ENCODE data around the gene NUDCD3. TPM values are rescaled to one million over a fixed set of nuclear protein-coding genes. Genes with fewer than 3 reads are reported as not detected.

The NUDCD3 gene
- total RNA-seq, 1 donor from 2014 or later, result 86.8 TPM

GRCh38 chr7:44470628-44471245 is 19.7 kb downstream of the NUDCD3 start:
- Histone ChIP-seq H3K27ac (ENCODE audit: low read depth, low read length) (no peak overlapping the region), H3K79me2 (ENCODE audit: insufficient read depth, low read length) (peaks cover 65% of the 10 kb centered on the region), H3K4me2 (ENCODE audit: low read length) (no peak overlapping the region), H3K4me1 (ENCODE audit: insufficient read depth, low read length) (peaks cover 34% of the 10 kb centered on the region), H3K9ac (ENCODE audit: low read length) (no peak overlapping the region), H3K36me3 (ENCODE audit: insufficient read depth, low read length) (peaks cover 7% of the 10 kb centered on the region), H3K27me3 (ENCODE audit: insufficient read depth, low read length) (no peaks in the 10 kb centered on the region), H2AFZ (ENCODE audit: low read depth, low read length) (no peak overlapping the region), H3K4me3 (ENCODE audit: insufficient read depth, low read depth, low read length) (no peak overlapping the region), H3K9me3 (ENCODE audit: insufficient read depth, low read depth, low read length) (no peaks in the 10 kb centered on the region), H4K20me1 (ENCODE audit: insufficient read depth, low read length) (peaks cover 78% of the 10 kb centered on the region)
- H3K4me1 Mint-ChIP-seq (ENCODE audit: low read depth, unreplicated experiment), result peaks cover 46% of the 10 kb centered on the region
- DNase-seq (ENCODE audit: low read depth), result no peak
- no peaks in the 10 kb centered on the region for H3K9me3 Mint-ChIP-seq (ENCODE audit: unreplicated experiment)
- no peak overlapping the region for H3K4me3 Mint-ChIP-seq (ENCODE audit: unreplicated experiment)
- H3K27me3 Mint-ChIP-seq (ENCODE audit: low read depth, unreplicated experiment), result no peaks in the 10 kb centered on the region
- FAIRE-seq, result no peak
- TF ChIP-seq, protein P1, sequence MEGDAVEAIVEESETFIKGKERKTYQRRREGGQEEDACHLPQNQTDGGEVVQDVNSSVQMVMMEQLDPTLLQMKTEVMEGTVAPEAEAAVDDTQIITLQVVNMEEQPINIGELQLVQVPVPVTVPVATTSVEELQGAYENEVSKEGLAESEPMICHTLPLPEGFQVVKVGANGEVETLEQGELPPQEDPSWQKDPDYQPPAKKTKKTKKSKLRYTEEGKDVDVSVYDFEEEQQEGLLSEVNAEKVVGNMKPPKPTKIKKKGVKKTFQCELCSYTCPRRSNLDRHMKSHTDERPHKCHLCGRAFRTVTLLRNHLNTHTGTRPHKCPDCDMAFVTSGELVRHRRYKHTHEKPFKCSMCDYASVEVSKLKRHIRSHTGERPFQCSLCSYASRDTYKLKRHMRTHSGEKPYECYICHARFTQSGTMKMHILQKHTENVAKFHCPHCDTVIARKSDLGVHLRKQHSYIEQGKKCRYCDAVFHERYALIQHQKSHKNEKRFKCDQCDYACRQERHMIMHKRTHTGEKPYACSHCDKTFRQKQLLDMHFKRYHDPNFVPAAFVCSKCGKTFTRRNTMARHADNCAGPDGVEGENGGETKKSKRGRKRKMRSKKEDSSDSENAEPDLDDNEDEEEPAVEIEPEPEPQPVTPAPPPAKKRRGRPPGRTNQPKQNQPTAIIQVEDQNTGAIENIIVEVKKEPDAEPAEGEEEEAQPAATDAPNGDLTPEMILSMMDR (IDR thresholded peaks at IDR 0.05; ENCODE audit: insufficient read depth, low read depth, low read length), result no peak
- no peak for TF ChIP-seq EZH2 (IDR thresholded peaks at IDR 0.05; ENCODE audit: insufficient read depth, low read length)
- peak overlapping the region; percentile 77 for H3K27ac Mint-ChIP-seq (ENCODE audit: unreplicated experiment)
- peaks cover 22% of the 10 kb centered on the region for H3K36me3 Mint-ChIP-seq (ENCODE audit: low read depth, unreplicated experiment)

- H3K4me1 Mint-ChIP-seq (ENCODE audit: low read depth, unreplicated experiment), result peaks cover 49% of the 10 kb centered on the region
- H3K27ac Mint-ChIP-seq (ENCODE audit: unreplicated experiment), result peak overlapping the region; percentile 77
- no peak for TF ChIP-seq EZH2 (IDR thresholded peaks at IDR 0.05; ENCODE audit: insufficient read depth, low read length)
- TF ChIP-seq, protein P1 (IDR thresholded peaks at IDR 0.05; ENCODE audit: insufficient read depth, low read depth, low read length), result no peak
- peaks cover 22% of the 10 kb centered on the region for H3K36me3 Mint-ChIP-seq (ENCODE audit: low read depth, unreplicated experiment)
- Histone ChIP-seq H3K27me3 (ENCODE audit: insufficient read depth, low read length) (no peaks in the 10 kb centered on the region), H3K4me3 (ENCODE audit: insufficient read depth, low read depth, low read length) (no peak overlapping the region), H3K9ac (ENCODE audit: low read length) (no peak overlapping the region), H3K27ac (ENCODE audit: low read depth, low read length) (no peak overlapping the region), H3K4me2 (ENCODE audit: low read length) (no peak overlapping the region), H2AFZ (ENCODE audit: low read depth, low read length) (no peak overlapping the region), H3K9me3 (ENCODE audit: insufficient read depth, low read depth, low read length) (no peaks in the 10 kb centered on the region), H4K20me1 (ENCODE audit: insufficient read depth, low read length) (peaks cover 81% of the 10 kb centered on the region), H3K79me2 (ENCODE audit: insufficient read depth, low read length) (peaks cover 72% of the 10 kb centered on the region), H3K4me1 (ENCODE audit: insufficient read depth, low read length) (peaks cover 34% of the 10 kb centered on the region), H3K36me3 (ENCODE audit: insufficient read depth, low read length) (peaks cover 12% of the 10 kb centered on the region)
- DNase-seq (ENCODE audit: low read depth) (peak; percentile 66), FAIRE-seq (no peak)
- H3K27me3 Mint-ChIP-seq (ENCODE audit: low read depth, unreplicated experiment), result no peaks in the 10 kb centered on the region
- H3K9me3 Mint-ChIP-seq (ENCODE audit: unreplicated experiment), result no peaks in the 10 kb centered on the region
- H3K4me3 Mint-ChIP-seq (ENCODE audit: unreplicated experiment), result no peak overlapping the region
Observed at GRCh38 chr7:44470135-44470479, 20.4 kb downstream of the NUDCD3 start.

GRCh38 chr7:44469461-44470134 is 20.9 kb downstream of the NUDCD3 start:
- FAIRE-seq, result no peak
- TF ChIP-seq EZH2 (IDR thresholded peaks at IDR 0.05; ENCODE audit: insufficient read depth, low read length), result no peak
- TF ChIP-seq, protein P1 (IDR thresholded peaks at IDR 0.05; ENCODE audit: insufficient read depth, low read depth, low read length), result no peak
- Histone ChIP-seq H3K9me3 (ENCODE audit: insufficient read depth, low read depth, low read length) (no peaks in the 10 kb centered on the region), H3K9ac (ENCODE audit: low read length) (no peak overlapping the region), H3K4me2 (ENCODE audit: low read length) (peak overlapping the region; percentile 3), H3K27me3 (ENCODE audit: insufficient read depth, low read length) (no peaks in the 10 kb centered on the region), H3K79me2 (ENCODE audit: insufficient read depth, low read length) (peaks cover 73% of the 10 kb centered on the region), H4K20me1 (ENCODE audit: insufficient read depth, low read length) (peaks cover 77% of the 10 kb centered on the region), H3K4me3 (ENCODE audit: insufficient read depth, low read depth, low read length) (no peak overlapping the region), H2AFZ (ENCODE audit: low read depth, low read length) (no peak overlapping the region), H3K27ac (ENCODE audit: low read depth, low read length) (no peak overlapping the region), H3K4me1 (ENCODE audit: insufficient read depth, low read length) (peaks cover 34% of the 10 kb centered on the region), H3K36me3 (ENCODE audit: insufficient read depth, low read length) (peaks cover 12% of the 10 kb centered on the region)
- peak overlapping the region; percentile 8 for H3K27ac Mint-ChIP-seq (ENCODE audit: unreplicated experiment)
- no peak overlapping the region for H3K4me3 Mint-ChIP-seq (ENCODE audit: unreplicated experiment)
- DNase-seq (ENCODE audit: low read depth), result peak; percentile 33
- no peaks in the 10 kb centered on the region for H3K9me3 Mint-ChIP-seq (ENCODE audit: unreplicated experiment)
- H3K27me3 Mint-ChIP-seq (ENCODE audit: low read depth, unreplicated experiment), result no peaks in the 10 kb centered on the region
- peaks cover 23% of the 10 kb centered on the region for H3K36me3 Mint-ChIP-seq (ENCODE audit: low read depth, unreplicated experiment)
- peaks cover 49% of the 10 kb centered on the region for H3K4me1 Mint-ChIP-seq (ENCODE audit: low read depth, unreplicated experiment)
